Measurements from ENCODE around the gene MORC3.
A peak's percentile ranks its signal among the peaks of the same experiment; 100 is the strongest.
"Not testable (repeated sequence)": the region's sequence is repeated elsewhere in the genome, so short reads cannot be mapped to it uniquely, and the experiment has no call there.

The MORC3 gene

DNA sequence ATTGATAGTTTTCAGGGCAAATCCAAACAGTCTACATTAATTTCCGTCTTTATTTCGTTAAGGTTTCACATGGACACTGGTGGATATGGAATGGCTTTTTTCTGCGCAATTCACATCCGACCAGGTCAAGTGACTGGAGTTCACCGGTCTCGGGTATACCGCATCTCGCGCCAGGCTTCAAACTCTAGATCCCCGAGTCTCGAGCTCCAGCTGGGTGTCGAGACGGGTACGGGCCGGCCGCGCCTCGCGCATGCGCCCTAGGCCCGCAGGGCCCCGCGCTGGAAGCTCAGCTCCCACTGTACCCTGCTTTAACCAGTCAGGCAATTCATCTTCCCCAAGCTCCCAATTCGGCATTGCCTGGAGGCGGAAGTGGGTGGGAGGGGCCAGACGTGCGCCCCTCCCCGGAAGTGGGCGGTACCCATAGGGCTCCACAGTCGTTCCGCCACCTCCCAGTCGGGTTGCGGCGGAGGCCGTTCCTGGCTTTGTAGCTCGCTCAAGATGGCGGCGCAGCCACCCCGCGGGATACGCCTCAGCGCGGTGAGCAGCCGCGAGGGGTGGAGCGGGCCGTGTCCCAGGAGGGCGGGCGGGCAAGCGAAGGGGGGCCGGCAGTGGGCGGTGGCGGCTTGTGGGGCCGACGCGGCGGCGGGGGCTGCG is at the start of gene MORC3:
Gene MORC3, plus strand, starts transcription at position 431 of the 654 bp plus-strand sequence. Its CDS starts 68 bp downstream, at position 499.
- FAIRE-seq (no peak), DNase-seq (ENCODE audit: low spot score) (peak; percentile 89)

GRCh38 chr21:36270786-36271695 is 49.0 kb upstream of the MORC3 start:
- not testable (repeated sequence) for FAIRE-seq

DNA sequence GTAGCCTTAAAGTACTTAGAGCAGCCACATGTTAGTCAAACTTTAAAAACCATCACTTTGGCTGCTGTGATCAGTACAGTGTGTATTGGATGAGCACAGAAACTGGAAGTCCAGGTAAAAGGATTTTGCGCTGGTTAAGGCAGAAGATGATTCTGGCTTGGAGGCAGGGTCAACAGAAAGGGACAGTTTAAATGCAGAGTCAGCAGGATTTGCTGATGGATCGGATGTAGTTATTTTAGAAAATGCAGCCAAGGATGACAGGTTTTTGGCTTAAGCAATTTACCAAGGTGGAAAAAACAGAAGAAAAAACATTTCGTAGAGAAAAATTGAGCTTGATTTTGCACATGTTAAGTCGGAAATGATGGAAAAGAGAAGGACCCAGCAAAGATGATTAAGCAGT is 45.9 kb upstream of the MORC3 start:
- DNase-seq (ENCODE audit: low spot score) (no peak), FAIRE-seq (no peak)

More at GRCh38 chr21:36270786-36271695, 49.0 kb upstream of the MORC3 start:
- not testable (repeated sequence) for DNase-seq (ENCODE audit: low spot score)

GRCh38 chr21:36282568-36283230 is 37.3 kb upstream of the MORC3 start:
- DNase-seq (ENCODE audit: low spot score) = no peak

GRCh38 chr21:36283231-36283622 is 36.8 kb upstream of the MORC3 start:
- not testable (repeated sequence) for DNase-seq (ENCODE audit: low spot score); FAIRE-seq

More at GRCh38 chr21:36282568-36283230, 37.3 kb upstream of the MORC3 start:
- no peak for FAIRE-seq

DNA sequence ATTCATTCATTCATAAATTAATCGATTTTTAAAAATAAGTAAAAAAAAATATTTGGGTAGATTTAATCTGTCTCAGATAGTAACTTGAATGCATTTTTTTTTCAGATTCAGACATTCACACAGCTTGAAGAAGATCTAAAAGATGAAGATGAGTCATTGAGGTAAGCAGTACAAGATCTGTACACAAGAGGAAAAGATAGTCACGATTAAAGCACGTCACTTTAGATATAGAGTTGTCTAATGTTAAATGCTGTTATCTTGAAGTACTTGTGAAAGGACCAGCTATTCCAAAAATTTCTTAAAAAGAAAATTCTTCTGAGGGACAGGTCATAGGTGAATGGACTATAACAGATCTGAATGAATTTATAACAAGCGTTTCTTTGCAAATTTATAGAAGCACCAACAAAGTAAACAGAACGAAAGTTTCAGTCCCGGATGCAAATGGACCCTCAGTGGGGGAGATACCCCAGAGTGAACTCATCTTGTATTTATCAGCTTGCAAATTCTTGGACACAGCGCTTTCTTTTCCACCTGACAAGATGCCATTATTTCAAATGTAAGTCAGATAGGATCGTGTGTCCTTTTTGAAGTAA is 31.2 kb upstream of the MORC3 start:
- DNase-seq (ENCODE audit: low spot score) = no peak
- no peak for FAIRE-seq

- DNase-seq (ENCODE audit: low spot score) (no peak), FAIRE-seq (no peak)
These were observed 28.5 kb upstream of the MORC3 start for GRCh38 chr21:36291509-36291908.

DNA sequence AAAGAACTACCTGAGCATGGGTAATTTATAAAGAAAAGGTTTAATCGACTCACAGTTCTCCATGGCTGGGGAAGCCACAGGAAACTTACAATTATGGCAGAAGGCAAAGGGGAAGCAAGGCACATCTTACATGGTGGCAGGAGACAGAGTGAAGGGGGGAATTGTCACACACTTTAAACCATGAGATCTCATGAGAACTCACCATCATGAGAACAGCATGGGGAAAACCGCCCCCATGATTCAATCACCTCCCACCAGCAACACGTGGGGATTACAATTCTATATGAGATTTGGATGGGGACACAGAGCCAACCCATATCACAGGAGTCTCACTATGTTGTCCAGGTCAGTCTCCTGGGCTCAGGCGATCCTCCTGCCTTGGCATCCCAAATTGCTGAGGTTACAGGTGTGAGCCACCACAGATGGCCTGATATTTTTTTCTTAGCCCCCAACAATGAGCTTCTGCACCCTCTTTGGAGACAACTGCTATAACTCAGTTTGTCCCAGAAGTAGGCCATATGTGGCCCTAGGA is 22.5 kb upstream of the MORC3 start:
- FAIRE-seq = no peak

GRCh38 chr21:36297938-36298572 is 21.9 kb upstream of the MORC3 start:
- DNase-seq (ENCODE audit: low spot score) (no peak), FAIRE-seq (no peak)

More for the DNA sequence above, 22.5 kb upstream of the MORC3 start:
- no peak for DNase-seq (ENCODE audit: low spot score)

DNA sequence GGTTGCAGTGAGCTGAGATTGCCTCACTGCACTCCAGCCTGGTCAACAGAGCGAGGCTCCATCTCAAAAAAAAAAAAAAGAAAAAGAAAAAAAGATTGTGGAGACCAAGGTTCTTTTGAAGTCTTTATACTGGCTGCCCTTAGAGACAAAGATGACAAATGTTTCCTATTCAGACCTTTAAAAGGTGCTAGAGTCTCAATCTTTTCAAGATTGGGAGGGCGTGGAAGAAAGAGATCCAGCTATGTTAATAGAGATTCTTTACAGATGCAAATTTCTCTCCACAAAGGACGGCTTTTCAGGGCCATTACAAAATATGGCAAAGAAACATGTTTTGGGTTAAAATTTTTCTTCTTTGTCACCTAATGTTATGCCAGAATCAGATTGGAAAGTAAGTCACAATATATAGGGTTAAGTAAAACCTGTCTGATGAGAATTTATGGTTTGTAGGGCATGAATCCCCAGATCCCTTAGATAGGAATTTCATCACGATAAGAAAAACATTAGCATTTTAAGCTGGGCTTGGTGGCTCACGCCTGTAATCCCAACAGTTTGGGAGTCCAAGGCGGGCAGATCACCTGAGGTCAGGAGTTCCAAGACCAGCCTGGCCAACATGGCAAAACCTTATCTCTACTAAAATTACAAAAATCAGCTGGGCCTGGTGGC is 13.0 kb upstream of the MORC3 start:
- FAIRE-seq (no peak), DNase-seq (ENCODE audit: low spot score) (no peak)

DNA sequence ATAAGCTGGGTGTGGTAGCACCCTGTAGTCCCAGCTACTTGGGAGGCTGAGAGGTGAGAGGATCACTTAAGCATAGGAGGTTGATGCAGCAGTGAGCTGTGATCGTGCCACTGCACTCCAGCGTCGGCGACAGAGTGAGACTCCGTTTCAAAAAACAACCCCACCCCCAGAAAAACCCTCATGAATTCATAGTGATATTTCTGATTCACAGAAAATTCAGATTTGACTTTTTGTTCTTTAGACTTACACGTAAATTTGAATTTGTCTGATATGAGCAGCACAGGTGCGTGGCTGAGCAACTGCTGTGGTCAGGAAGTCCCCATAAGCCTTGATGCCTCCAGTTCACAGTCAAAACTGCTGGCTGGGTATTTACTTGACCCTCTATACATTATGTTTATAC is 10.0 kb upstream of the MORC3 start:
- FAIRE-seq (no peak), DNase-seq (ENCODE audit: low spot score) (no peak)

DNA sequence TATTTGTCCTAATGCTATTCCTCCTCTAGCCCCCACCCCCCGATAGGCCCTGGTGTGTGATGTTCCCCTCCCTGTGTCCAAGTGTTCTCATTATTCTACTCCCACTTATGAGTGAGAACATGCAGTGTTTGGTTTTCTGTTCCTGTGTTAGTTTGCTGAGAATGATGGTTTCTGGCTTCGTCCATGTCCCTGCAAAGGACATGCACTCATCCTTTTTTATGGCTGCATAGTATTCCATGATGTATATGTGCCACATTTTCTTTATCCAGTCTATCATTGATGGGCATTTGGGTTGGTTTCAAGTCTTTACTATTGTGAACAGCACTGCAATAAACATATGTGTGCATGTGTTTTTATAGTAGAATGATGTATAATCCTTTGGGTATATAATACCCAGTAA is 6.6 kb upstream of the MORC3 start:
- not testable (repeated sequence) for DNase-seq (ENCODE audit: low spot score); FAIRE-seq

GRCh38 chr21:36316045-36316444 is 4.0 kb upstream of the MORC3 start:
- FAIRE-seq; DNase-seq (ENCODE audit: low spot score): not testable (repeated sequence)

- FAIRE-seq = no peak
These were observed 3.0 kb upstream of the MORC3 start for GRCh38 chr21:36316872-36317484.

GRCh38 chr21:36319406-36319766 is 611 bp upstream of the MORC3 start:
- DNase-seq (ENCODE audit: low spot score); FAIRE-seq: not testable (repeated sequence)

More at GRCh38 chr21:36316872-36317484, 3.0 kb upstream of the MORC3 start:
- no peak for DNase-seq (ENCODE audit: low spot score)

DNA sequence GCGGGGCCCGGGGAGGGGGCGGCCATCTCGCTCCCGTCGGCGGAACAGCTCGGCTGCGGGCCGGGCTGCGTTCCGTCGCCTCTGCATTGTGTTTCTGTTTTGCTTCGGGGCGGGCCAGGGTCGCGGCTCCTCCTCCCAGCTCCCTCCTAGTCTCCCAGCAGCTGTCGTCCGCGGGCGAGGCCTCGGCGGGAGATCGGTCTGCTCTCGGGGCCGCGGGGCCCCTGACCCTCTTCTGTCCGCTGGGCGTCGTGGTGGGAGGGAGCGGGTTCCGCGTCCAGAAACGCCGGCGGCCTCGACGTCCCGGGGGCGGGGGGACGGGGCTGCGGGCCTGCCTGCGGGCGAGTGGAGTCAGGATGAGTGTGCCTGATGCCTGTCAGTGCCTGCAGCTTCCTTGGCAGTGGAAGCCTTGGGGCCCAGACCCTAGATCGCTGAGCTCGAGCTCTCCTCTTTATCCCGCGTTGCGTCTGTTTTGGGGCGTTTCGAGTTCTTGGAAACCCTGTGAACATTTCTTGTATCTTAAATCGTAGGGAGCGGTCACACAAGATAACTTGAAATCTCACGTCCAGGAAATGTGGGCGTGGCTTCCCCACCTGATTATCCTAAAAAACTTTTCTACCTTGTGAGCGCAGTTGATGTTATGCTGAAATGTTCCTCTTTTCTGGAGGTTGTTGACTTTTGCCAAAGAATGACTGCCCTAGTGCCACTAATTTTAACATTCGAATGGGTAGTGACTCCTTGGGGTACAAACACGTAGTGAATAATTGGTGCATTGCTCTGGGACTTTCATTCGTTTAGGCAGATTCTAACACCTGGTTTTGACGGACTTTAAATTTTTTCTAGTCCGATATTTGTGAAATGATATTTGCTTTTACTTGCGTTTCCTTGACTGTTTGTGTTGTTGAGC is 676 bp downstream of the MORC3 start:
- DNase-seq (ENCODE audit: low spot score) (peak; percentile 23), FAIRE-seq (no peak)

GRCh38 chr21:36321325-36322082 is 1.5 kb downstream of the MORC3 start:
- DNase-seq (ENCODE audit: low spot score) (no peak), FAIRE-seq (no peak)

DNA sequence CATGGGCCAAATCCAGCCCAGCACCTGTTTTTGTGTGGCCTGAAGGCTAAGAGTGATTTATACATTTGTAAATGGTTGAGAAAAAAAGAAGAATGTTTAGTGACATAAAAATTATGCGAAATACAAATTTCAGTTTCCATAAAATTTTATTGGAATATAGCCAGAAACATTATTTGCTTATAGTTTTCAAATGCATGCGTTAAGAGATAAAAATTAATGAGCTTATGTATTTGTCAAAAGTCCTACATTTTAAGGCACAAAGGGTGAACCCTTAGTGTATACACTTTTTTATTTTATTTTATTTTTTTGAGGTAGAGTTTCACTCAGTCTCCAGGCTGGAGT is 2.1 kb downstream of the MORC3 start:
- DNase-seq (ENCODE audit: low spot score) = no peak
- no peak for FAIRE-seq

Measured in urothelium cell line (cell line).